HG03469 (cell line): ENCODE measurements around the gene LRRC4B.
"Not testable (repeated sequence)": the region's sequence is repeated elsewhere in the genome, so short reads cannot be mapped to it uniquely, and the experiment has no call there.

Experiments used
- ATAC-seq: cut with Tn5 transposase; IDR thresholded peaks from one replicate; pipeline ENCODE4 v1.9.1; 2021; ENCODE audit warnings: mild to moderate bottlenecking, moderate library complexity, moderate number of reproducible peaks; ENCODE audit not compliant: unreplicated experiment

The LRRC4B gene, protein sequence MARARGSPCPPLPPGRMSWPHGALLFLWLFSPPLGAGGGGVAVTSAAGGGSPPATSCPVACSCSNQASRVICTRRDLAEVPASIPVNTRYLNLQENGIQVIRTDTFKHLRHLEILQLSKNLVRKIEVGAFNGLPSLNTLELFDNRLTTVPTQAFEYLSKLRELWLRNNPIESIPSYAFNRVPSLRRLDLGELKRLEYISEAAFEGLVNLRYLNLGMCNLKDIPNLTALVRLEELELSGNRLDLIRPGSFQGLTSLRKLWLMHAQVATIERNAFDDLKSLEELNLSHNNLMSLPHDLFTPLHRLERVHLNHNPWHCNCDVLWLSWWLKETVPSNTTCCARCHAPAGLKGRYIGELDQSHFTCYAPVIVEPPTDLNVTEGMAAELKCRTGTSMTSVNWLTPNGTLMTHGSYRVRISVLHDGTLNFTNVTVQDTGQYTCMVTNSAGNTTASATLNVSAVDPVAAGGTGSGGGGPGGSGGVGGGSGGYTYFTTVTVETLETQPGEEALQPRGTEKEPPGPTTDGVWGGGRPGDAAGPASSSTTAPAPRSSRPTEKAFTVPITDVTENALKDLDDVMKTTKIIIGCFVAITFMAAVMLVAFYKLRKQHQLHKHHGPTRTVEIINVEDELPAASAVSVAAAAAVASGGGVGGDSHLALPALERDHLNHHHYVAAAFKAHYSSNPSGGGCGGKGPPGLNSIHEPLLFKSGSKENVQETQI

DNA sequence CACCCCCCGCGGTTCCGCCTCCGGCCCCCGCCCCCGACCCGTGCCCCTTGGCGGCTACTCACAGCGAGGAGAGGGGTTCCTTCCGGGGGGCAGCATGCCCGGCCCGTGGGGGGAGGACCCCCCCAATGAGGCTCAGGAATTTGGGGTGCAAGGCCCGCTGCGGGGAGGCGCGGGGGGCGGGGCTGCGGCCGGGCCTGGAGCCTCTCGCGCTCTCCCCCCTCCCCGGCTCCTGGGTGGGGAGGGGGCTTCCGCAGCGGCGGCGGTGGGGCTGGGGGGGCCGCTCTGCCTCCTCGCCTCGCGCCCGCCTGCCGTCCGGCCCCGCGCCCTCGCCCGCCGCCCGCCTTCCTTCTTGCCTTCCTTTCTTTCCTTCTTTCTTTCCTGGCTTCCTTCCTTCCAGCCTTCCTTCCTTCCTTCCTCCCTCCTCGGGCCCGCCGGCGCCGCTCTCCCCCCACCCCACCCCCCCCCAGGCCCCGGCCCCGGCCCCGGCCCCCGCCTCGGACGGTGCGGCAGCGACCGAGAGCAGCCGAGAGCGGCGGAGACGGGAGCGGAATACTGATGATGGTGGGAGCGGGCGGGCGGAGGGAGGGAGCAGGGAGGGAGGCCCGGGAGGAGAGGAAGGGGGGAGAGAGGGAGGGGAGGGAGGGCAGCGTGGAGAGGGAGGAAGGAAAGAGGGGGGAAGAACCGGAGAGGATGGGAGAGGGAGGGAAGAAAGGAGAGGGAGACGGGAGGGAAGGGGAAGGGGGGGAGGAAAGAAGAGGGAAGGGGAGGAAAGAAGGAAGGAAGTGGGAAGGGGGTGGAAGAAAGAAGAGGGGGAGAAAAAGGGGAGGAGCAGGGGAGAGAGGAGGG lies at the start of gene LRRC4B:
Gene LRRC4B (minus strand): TSS at position 554 of the 846 bp plus-strand sequence. CDS start 19,597 bp downstream, outside the sequence.
- ATAC-seq = no peak

DNA sequence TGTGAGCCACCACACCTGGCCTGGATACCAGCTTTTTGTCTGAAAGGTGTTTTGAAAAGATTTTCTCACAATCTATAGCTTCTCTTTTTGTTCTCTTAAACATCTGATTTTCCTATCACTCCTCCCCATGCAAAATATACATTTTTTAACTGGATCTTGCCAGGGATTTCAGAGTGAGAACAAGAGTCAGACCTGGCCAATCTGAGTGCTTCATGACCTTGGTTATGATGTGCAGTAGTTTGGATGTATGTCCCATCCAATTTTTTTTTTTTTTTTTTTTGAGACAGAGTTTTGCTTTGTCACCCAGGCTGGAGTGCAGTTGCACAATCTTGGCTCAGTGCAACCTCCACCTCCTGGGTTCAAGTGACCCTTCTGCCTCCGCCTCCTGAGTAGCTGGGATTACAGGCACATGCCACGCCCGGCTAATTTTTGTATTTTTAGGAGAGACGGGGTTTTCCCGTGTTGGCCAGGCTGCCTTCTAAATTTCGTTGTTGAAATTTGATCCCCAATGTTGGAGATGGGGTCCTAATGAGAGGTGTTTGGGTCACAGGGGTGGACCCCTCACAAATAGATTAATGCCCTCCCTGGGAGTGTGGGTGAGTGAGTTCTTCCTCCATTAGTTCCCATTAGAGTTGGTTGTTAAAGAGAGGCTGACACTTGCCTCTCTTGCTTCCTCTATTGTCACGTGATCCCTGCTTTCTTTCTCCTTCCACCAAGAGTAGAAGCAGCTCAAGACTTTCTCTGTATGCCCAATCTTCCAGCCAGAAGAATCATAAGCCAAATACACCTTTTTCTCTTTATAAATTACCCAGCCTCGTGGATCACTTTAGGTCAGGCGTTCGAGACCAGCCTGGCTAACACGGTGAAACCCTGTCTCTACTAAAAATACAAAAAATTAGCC lies 44.5 kb upstream of the LRRC4B start:
- ATAC-seq = not testable (repeated sequence)

DNA sequence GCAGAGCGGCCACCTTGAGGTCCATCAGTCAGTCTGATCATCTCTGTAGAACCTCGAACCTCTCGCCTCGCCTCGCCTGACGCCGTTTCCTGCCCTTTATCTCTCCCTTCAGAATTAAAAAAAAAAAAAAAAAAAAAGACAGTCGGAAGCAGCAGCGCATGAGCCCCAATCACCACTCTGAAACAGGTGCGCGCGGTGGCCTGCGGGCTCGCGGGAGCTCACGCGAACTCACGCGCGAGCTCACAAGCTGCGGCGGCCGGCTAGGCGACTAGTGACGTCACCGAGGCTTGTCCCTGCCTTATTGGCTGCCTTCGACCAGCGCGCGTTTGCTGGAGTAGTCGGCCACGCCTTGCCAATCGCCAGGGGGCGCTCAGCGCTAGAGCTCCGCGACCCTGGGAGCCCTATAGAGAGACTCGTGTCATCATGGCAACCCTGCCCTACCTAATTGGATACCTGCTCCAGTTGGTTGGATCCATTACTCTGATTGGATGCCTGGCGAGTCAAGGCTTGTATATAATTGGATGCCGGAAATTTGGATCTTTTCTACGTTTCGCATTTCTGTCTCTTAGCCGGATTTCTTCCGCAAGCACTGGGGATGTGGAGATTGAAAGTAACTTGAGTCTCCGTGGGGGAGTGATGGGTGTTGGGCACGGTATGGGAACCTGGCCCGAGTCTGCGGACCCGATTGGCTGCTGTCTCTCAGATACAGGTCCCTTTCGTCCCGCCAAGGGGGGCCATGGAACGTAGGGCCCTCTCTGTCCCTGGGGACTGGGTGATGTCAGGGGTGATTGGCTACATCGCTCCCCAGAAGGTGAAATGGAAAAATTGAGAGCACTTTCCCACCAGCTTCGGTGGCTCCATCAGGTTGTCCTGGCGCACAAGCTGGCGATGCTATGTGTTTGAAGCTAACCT lies 39.9 kb upstream of the LRRC4B start:
- ATAC-seq = no peak

DNA sequence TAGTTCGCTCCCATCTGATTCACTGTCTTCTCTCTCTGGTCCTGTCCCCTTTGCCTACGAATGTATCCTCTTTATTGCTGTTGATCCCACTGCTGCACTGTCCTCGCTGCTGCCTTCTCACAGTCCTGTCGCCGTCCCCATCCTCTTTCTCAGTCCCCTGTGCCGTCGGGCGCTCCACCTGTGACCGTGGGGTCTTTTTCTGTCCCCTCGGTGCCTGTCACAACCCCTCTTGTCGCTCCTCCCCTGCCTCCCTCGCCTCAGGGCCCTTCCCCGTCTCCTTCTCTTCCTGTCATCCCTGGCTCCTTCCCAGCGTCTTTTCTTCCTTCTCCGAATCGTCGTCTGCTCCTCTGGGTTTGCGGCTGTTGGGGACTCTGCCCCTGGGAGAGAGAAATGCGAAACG lies 39.2 kb upstream of the LRRC4B start:
- no peak for ATAC-seq

DNA sequence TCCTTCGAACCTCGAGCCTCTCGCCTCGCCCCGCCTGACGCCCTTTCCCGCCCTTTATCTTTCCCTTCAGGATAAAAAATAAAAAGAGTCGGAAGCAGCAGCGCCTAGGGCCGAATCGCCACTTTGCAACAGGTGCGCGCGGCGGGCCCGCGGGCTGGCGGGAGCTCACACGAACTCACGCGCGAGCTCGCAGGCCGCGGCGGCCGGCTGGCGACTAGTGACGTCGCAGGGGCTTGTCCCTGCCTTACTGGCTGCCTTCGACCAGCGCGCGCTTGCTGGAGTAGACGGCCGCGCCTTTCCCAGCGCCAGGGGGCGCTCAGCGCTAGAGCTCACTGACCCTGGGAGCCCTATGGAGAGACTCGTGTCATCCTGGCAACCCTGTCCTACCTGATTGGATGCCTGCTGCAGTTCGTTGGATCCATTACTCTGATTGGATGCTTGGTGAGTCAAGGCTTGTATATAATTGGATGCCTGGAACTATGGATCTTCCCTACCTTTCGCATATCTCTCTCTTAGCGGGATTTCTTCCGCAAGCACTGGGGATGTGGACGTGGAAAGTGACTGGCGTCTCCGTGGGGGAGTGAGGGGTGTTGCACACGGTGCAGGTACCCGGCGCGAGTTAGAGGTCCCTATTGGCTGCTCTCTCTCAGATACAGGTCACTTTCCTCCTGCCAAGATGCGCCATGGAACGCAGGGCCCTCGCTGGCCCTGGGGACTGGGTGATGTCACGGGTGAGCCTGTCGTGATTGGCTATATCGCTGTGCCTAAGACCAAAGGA lies 38.0 kb upstream of the LRRC4B start:
- ATAC-seq = not testable (repeated sequence)

DNA sequence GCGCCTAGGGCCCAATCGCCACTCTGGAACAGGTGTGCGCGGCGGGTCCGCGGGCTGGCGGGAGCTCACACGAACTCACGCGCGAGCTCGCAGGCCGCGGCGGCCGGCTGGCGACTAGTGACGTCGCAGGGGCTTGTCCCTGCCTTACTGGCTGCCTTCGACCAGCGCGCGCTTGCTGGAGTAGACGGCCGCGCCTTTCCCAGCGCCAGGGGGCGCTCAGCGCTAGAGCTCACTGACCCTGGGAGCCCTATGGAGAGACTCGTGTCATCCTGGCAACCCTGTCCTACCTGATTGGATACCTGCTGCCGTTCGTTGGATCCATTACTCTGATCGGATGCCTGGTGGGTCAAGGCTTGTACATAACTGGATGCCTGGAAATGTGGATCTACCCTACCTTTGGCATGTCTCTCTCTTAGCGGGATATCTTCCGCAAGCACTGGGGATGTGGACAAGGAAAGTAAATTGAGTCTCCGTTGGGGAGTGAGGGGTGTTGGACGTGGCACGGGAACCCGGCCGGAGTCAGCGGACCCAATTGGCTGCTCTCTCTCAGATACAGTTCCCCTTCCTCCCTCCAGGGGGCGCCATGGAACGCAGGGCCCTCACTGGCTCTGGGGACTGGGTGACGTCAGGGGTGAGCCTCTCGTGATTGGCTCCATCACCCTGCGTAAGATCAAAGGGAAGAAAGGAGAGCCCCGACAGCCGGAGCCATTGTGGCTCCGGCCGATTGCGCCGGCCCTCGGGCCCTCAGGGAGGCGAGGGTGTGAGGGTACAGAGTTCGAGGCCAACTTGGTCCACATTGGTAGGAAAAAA lies 36.2 kb upstream of the LRRC4B start:
- not testable (repeated sequence) for ATAC-seq

DNA sequence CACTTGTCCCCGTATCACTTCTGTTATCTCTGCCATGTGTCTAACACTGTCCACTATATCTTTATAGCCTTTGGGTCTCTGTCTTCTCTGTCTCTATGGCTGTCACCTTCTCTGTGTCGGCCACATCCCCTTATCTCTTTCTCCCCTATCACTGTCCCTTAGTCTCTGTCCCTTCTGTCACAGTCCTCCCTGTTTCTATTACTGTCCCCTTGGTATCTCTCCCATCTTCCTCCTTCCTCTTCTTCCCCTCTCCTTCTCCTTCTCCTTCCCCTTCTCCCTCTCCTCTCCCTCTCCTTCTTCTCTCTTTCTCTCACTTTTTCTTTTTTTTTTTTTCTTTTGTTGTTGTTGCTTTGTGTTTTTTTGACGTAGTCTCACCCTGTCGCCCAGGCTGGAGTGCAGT lies 34.7 kb upstream of the LRRC4B start:
- ATAC-seq = no peak

DNA sequence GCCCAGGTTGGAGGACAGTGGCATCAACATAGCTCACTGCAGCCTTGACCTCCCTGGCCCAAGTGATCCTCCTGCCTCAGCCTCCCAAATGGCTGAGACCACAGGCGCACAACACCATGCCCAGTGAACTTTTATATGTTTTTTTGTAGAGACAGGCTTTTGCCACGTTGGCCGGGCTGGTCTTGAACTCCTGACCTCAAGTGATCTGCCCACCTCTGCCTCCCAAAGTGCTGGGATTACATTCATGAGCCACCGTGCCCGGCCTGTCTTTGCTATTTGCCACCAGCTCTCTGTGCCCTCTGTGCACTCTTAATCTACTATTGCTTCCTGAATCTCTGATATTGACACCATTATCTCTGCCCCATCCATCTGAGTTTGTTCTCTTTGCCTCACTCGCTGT lies 34.3 kb upstream of the LRRC4B start:
- ATAC-seq = no peak

DNA sequence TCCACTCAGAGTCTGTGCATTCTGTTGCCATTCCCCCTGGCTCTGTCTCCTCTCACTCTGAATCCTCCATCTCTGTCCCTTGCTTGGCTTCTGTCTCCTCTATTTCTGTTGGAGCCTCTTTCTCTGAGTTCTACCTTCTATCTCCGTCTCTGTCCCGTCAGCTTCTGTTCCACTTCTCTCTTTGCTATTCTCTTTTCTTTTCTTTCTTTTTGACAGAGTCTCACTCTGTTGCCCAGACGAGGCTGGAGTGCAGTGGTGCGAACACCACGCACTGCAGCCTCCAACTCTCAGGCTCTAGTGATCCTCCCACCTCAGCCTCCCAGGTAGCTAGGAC lies 33.8 kb upstream of the LRRC4B start:
- no peak for ATAC-seq

DNA sequence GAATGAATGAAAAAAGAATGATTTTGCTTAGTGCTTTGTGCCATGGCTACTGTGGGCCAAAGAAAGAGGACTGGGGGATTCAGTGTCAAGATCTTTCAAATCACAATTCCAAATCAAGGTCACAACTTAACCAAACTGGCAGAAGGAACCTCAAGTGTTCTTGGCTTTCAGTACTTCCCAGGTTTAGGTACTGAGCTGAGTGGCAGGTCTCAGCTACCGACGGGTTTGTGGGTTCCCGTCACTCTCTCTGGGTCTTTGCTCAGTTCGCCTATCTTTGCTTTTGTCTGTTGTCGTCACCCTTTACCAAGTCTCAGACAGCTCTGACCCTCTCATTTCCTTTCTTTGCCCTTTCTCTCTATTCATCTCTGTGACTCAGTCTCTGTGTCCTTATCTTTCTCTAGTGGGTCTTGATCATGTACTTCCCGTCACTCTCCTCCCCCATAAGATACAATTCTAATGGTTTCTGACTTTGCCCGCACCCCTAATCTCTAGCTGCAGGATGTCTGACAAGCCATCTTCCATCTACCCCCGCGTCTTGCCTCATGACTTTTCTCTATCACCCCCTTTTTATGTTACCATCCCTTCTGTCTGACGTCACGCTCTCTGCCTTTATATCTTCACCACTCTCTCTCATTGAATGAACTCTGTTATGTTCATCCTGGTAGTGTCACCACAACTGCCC lies 33.3 kb upstream of the LRRC4B start:
- ATAC-seq = no peak

DNA sequence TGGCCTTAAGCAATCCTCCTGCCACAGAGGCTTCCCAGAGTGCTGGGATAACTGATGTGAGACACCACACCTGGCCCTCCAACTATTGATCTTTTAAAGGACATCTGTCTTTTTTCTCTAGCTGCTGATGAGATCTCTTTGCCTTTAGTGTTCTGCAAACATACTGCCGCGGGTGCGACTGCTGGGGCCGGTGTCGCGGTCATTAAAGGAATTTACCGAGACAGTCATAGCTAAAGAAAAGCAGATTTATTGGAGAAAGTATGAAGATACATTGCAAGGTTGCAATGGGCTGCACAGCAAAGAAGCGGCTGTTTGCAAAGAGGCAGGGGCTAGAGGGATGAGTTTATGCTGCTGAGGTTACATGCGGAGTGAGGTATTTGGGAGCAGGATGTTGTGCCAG lies 31.2 kb upstream of the LRRC4B start:
- no peak for ATAC-seq

DNA sequence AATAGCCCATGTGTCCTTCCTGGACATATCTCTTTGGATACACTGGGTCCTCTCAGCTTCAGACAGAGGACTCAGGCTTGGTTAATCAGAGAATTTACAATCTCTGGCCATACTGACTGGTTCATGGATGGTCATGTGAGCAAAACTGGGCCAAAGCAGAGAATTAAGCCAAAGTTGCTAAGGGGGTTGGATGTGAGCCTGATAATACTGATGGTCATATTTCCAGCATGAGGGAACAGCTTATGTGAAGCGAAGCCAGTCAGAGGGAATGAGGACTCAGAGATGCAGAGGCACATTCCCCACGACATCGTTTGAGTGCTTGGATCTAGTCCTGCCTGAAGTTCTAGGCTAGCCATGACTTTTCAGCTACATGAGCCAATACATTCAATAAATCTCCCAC lies 22.0 kb upstream of the LRRC4B start:
- ATAC-seq = no peak

DNA sequence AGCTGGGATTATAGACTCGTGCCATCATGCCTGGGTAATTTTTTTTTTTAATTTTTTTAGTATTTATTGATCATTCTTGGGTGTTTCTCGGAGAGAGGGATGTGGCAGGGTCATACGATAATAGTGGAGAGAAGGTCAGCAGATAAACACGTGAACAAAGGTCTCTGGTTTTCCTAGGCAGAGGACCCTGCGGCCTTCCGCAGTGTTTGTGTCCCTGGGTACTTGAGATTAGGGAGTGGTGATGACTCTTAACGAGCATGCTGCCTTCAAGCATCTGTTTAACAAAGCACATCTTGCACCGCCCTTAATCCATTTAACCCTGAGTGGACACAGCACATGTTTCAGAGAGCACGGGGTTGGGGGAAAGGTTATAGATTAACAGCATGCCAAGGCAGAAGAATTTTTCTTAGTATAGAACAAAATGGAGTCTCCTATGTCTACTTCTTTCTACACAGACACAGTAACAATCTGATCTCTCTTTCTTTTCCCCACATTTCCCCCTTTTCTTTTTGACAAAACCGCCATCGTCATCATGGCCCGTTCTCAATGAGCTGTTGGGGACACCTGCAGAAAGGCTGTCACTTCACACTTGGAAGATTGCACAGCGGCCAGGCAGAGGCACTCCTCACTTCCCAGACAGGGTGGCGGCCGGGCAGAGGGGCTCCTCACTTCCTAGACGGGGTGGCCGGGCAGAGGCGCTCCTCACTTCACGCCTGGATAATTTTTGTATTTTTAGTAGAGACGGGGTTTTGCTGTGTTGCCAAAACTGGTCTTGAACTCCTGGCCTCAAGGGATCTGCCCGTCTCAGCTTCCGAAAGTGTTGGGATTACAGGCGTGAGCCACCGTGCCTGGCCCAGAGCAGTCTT lies 13.8 kb upstream of the LRRC4B start:
- not testable (repeated sequence) for ATAC-seq

DNA sequence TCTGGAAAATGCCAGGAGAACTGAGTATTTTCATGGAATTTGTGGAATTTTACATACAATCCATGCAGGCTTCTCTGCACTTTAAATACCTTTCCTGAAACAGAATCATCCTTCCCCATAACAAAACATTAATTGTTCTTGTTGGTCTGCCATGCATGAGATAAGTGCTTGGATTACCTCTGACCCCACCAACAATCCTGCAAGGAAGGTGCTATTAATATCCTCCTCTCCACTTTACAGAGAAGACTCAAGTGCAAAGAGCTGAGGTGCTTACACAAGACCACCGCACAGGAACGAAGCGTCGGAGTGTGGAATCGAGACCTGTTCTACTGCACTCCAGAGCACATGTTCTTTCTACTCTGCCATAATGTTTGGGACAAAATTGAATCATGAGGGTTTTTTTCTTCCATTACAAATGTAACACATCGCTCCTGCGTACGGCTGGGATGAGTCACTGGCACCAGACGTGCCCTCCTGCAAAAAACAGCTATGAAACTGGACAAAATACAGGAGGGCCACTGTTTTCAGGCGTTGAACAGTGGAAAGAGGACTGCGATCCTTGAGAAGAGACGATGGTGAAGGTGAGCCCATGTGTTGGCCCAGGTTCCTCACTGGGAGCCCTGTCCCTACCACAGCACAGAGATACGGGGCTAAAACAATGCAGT lies 12.9 kb upstream of the LRRC4B start:
- ATAC-seq = no peak

DNA sequence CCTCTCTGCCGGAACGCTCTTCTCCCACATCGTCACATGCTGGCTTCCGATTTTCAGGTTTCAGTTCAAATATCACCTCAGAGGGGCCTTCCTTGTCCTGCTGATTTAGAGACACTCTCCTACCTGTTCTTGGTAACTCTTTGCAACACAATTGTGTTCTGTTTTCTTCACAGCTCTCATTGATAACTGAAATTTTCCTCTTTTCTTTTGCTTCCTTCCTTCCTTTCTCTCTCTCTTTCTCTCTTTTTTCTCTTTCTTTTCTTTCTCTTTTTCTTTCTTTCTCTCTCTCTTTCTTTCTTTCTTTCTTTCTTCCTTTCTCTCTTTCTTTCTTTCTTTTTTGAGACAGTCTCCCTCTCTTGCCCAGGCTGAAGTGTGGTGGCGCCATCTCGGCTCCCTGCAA lies 12.0 kb upstream of the LRRC4B start:
- ATAC-seq = no peak

DNA sequence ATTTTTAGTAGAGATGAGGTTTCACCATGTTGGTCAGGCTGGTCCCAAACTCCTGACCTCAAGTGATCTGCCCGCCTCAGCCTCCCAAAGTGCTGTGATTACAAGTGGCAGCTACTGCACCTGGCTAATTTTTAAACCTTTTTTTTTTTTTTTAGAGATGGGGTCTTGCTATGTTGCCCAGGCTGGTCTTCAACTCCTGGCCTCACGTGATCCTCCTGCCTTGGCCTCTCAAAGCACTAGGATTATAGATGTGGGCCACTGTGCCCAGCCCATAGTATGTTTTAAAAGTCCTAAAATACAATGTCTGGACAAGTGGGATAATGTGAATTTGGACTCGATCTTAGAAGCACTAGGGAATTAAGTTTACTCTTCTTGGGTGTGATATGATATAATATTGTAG lies 8.5 kb upstream of the LRRC4B start:
- ATAC-seq = not testable (repeated sequence)
